Stimulated activated CD4-positive, alpha-beta T cell treated with anti-CD3 and anti-CD28 coated beads, Interleukin-1b, Interleukin-23, amount 100 ng/mL, for 48 hours (primary cell): ENCODE data around the gene CPNE6.

ENCODE experiments used
- DNase-seq: peaks from one replicate; pipeline ENCODE4 v3.0.0-alpha.2; 2020

The CPNE6 gene

GRCh38 chr14:24055971-24056799 lies 15.2 kb upstream of the CPNE6 start:
- no peak for DNase-seq

- no peak for DNase-seq
These were observed 14.6 kb upstream of the CPNE6 start for GRCh38 chr14:24056800-24057184.

DNA sequence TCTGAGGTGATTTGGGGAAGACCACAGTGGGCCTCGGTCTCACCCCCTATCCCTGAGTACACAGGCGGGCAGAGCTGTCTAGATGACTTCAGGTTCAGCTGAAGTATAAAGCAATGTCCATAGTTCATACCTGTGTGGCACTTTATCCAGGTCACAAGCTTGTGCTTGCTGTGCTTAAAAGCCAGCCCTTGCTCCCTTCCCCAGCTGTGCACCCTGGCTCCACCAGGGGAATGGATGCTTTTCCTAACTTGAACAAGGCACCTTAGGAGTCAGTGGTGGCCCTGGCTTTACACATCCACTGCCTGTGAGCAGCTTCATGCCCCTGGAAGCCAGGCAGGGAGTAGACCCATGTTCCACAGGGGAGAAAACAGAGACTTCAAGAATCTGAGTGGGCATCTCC lies 14.1 kb upstream of the CPNE6 start:
- DNase-seq = no peak

DNA sequence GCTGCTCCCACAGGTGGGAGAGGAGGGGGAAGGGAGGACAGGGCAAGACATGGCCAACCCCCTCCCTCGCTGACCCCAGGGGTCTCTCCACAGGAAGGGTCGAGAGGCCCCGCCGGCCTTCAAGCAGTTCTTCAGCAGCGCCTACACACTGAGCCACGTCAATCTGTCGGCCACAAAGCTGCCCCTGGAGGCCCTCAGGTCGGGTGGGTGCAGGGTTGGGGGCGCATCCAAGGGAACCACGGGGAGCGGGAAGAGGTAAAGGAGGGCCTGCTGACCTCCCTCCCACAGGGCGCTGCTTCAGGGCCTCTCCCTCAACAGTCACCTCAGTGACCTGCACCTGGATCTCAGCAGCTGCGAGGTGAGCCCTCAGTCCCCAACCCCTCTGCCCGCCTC lies 13.5 kb upstream of the CPNE6 start:
- DNase-seq = no peak

DNA sequence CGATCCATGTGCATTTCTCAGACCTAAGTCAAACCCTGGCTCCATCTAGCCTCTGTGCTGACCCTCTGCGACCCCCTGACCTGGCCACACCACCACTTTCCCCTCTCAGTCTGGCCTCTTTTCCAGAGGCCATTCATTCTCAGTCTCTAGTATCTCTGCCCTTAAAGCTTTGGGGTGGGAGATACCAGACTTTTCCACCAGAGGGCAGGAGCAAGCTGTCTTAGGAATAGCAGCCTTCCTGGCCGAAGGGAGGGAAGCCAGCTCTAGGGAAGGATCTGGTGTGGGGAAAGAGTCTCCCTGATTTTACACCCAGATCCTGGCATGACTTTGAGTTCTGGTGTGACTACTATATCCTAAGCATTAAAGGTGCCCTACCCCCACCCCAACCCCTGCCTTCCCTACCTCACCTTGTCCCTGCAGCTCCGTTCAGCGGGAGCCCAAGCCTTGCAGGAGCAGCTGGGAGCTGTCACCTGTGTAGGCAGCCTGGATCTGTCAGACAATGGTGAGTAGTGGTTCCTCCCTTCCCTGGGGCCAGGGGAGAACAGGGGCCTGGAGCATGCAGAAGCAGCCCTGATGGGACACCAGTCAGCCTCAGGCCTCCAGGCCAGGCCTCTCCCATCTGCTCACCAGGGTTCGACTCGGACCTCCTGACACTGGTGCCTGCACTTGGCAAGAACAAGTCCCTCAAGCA lies 13.0 kb upstream of the CPNE6 start:
- DNase-seq = no peak

GRCh38 chr14:24058951-24059475 lies 12.3 kb upstream of the CPNE6 start:
- no peak for DNase-seq

DNA sequence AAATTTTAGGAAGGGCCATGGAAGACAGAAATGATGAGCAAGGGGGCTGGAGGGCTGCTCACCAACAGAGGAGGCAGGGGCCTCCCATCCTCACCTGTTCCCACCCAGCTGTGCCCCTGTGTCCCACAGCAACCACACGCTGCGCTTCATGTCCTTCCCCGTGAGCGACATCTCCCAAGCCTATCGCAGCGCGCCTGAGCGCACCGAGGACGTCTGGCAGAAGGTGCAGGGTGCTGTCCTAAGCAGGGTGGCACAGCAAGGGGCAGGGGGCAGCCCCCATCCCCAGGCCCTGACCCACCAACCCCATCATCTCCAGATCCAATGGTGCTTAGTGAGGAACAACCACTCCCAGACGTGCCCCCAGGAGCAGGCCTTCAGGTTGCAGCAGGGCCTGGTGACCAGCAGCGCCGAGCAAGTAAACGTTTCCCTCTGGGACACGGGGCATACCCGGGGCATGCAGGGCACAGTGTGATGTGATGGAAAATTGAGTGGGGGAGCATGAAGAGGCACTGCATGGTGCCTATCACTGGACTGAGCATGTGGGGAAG lies 11.4 kb upstream of the CPNE6 start:
- no peak for DNase-seq

DNA sequence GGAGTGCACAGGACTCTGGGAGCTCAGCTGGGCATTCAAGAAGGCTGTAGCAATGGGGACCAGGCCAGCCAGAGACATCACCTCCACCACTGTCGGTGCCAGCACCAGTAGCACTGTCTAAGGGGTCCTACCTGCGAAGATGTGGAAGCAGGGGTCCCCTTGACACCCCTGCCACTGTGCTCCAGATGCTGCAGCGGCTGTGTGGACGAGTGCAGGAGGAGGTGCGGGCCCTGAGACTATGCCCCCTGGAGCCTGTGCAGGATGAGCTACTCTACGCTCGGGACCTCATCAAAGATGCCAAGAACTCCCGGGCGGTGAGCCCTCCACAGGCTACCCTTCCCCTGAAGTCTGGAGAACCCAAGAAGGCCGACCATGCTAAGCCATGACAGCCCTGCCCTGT lies 10.9 kb upstream of the CPNE6 start:
- DNase-seq = no peak

GRCh38 chr14:24060984-24061913 lies 10.1 kb upstream of the CPNE6 start:
- DNase-seq = no peak

DNA sequence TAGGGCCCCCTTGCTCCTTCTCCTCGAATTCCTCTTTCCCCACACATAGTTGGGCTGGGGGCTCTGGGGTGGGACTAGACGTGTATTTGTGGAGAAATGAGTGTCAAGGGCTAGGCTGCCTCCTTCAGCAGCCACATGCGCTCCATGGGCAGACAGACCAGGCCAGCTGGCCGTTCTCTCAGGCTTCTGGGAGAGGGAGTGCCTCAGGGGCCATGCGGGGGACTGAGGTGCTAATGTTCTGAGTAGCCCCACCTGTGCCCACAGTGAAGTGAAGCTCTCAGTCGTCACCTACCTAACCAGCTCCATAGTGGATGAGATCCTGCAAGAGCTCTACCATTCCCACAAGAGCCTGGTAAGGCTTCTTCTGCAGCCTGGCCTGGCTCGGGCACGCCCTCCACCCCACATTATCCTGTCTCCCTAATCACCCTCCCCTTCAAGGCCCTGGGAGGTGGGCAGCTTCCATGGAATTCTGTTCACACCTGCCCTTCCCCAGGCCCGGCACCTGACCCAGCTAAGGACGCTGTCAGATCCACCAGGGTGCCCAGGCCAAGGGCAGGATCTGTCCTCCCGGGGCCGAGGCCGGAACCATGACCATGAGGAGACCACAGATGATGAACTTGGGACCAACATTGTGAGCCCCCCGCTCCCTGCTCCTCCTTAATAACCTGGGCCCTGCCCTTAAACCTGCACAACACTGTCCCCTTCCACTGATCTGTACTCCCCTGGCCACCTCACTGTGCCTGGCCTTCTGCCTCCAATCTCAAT lies 9.0 kb upstream of the CPNE6 start:
- DNase-seq = no peak

GRCh38 chr14:24063263-24063836 lies 8.0 kb upstream of the CPNE6 start:
- DNase-seq = no peak

DNA sequence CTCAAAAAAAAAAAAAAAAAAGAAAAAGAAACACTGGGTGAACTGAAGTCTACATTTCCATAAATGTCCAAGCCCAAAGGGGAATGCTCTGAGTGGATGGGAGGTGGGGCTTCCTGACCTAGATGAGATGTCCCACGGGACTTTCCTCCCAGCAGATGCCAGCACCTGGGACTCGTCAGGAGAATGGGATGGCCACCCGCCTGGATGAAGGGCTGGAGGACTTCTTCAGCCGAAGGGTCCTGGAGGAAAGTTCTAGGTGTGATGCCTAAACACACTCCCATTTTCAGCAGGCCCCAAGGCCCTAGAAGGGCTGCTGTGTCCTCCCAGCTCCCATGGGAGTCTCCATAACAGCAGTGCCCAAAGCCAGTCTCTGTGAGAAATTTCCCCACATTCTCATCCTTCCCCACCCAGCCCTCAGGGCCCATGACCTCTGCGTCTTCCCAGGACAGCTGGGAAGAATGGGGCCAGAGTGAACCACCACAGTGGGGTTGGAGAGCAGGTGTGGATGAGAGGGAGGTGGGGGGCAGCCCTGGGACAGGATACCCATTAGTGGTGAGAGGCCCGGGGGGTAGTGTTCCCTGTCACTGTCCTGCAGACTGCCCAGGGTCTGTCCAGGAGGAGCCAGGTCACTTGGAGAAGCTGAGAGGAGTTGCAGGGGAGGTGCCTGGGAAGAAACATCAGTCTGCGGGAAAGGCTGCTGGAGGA lies 7.1 kb upstream of the CPNE6 start:
- no peak for DNase-seq

DNA sequence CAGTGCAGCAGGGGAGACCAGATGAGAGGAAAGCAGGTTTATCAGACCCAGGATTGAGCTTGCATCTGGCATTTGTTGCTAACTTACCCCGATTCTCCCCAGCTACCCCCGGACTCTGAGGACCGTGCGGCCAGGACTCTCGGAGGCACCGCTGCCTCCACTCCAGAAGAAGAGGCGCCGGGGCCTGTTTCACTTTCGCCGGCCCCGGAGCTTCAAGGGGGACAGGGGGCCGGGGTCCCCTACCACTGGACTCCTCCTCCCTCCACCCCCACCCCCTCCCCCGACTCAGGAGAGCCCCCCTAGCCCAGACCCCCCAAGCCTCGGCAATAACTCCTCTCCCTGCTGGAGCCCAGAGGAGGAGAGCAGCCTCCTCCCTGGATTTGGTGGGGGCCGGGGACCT lies 6.5 kb upstream of the CPNE6 start:
- no peak for DNase-seq

DNA sequence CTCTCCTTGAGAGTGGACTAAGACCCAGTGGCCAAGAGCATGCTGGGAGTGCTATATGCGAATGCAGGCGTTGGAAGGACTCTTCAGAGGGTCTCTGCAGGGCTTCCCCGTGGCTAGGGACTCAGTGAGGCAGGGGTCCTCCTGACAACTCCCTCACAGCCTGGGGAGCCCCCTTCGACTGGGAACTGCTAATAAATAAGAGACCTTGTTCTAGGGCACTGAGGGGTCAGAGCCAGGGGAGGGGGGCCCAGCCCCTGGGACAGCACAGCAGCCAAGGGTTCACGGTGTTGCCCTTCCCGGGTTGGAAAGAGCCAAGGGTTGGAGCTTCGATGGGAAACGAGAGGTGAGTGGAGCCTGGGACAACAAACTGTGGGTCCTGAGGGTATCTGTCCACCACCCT lies 6.0 kb upstream of the CPNE6 start:
- no peak for DNase-seq

GRCh38 chr14:24066496-24067132 lies 4.7 kb upstream of the CPNE6 start:
- DNase-seq = no peak

GRCh38 chr14:24067133-24068082 lies 4.0 kb upstream of the CPNE6 start:
- no peak for DNase-seq

DNA sequence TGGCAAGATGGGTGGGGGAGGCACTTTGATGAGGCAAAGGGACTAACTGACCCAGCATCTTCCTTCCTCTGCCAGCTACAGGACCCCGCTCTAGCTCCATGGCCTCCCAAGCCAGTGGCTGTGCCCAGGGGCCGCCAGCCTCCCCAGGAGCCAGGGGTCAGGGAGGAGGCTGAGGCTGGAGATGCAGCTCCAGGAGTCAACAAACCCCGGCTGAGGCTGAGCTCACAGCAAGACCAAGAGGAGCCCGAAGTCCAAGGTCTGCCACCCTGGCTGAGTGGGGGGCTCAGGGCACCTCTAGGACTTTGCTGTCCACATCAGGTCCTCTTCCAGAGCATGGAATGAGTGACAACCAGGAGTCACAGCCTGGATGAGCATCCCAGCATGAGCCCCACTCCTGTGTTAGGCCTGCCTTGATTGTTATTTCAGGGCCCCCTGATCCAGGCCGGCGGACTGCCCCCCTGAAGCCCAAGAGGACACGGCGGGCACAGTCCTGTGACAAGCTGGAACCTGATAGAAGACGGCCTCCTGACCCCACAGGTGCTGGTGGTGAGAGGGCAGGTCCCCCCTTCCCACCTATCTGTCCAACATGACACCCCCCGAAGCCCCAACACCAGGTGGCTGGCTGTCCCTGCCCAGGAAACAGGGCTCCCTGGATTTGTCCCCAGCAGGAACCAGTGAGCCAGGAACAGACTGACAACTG lies 2.5 kb upstream of the CPNE6 start:
- no peak for DNase-seq

DNA sequence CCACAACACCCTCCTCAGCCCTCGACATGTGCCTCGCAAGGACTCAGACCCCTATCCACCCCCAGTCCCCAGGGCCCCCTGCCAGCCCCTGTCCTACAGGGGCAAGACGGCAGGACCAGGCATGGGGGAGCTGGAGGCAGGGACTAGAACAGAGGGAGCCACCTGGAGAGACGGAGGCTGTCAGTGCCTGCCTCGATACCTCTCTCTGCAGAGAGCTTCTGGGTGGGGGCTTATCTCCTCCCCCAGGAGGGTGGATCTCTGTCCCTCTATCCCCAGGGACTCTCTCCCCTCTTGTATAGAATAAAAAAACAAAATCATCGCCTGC lies 2.0 kb upstream of the CPNE6 start:
- no peak for DNase-seq
